Endothelial cell of umbilical vein (primary cell): ENCODE data around the gene AKAP13. TPM values are rescaled to one million over a fixed set of nuclear protein-coding genes. Genes with fewer than 3 reads are reported as not detected.

ENCODE experiments used
- BruUV-seq: library from RNA; stranded (reverse); fragments of 400-500 nt; replicated peaks from 2 replicates; lab custom pipeline; 2021; lab: Mats Ljungman, UMichigan
- CTCF ChIA-PET: fragments of 300-600, 350-600 bp; sonication (Branson Sonifier 250); formaldehyde crosslinking; loops from one replicate; lab custom pipeline; 2021; ENCODE audit warnings: antibody characterized with exemption, inconsistent platforms; lab: Charles Lee
- POLR2A ChIA-PET: fragments of 300-600, 350-600 bp; sonication (Branson Sonifier 250); formaldehyde crosslinking; loops from one replicate; lab custom pipeline; 2021; ENCODE audit warnings: antibody characterized with exemption, inconsistent platforms; lab: Charles Lee
- DNase-seq: peaks from one replicate; pipeline ENCODE4 v3.0.0-alpha.2; 2011; ENCODE audit warnings: low read depth, low spot score
- FAIRE-seq: peaks from 2 replicates; lab custom pipeline; 2011; peaks lifted over from hg19 to GRCh38; lab: Jason Lieb, UNC
- H2AFZ ChIP-seq: 2 replicates; pipeline ENCODE4 v1.6.0; 2012; ENCODE audit warnings: low read depth, low read length, control low read depth, inconsistent platforms
- H3K27ac ChIP-seq: 2 replicates; pipeline ENCODE4 v1.5.1; 2011; ENCODE audit warnings: low read depth, mild to moderate bottlenecking, control low read depth, low read length, moderate library complexity; ENCODE audit not compliant: insufficient read depth
- H3K27me3 ChIP-seq, 2 experiments: 2 replicates each; pipeline versions ENCODE4 v1.6.0 to v1.6.1; 2011; ENCODE audit warnings: low read length in 2 of 2, mixed read lengths in 1 of 2; ENCODE audit not compliant: control insufficient read depth in 2 of 2, insufficient read depth in 2 of 2
- H3K36me3 ChIP-seq, 2 experiments: 2 replicates in 1 of 2; 3 replicates in 1 of 2; pipeline ENCODE4 v1.5.1; 2011; ENCODE audit warnings: low read length in 2 of 2, mild to moderate bottlenecking in 1 of 2, moderate library complexity in 1 of 2; ENCODE audit not compliant: control insufficient read depth in 2 of 2, insufficient read depth in 2 of 2; ENCODE audit errors: extremely low read depth in 1 of 2
- H3K4me1 ChIP-seq: 3 replicates; pipeline ENCODE4 v1.5.1; 2011; ENCODE audit warnings: mild to moderate bottlenecking, low read length; ENCODE audit not compliant: control insufficient read depth, insufficient read depth; ENCODE audit errors: extremely low read depth
- H3K4me2 ChIP-seq: 2 replicates; pipeline ENCODE4 v1.6.1; 2011; ENCODE audit warnings: low read length, control low read depth, mixed read lengths; ENCODE audit not compliant: insufficient read depth
- H3K4me3 ChIP-seq, 3 experiments: fragments of 200-600 bp in 1 of 3; sonication (generic), shearing (Covaris generic) in 1 of 3; replicated peaks in 1 of 3; 2 replicates each; pipeline ENCODE4 v1.5.1; 2011 to 2016; ENCODE audit warnings: control low read depth in 3 of 3, low read length in 3 of 3, mild to moderate bottlenecking in 2 of 3, inconsistent platforms in 1 of 3, low read depth in 1 of 3, moderate library complexity in 1 of 3; ENCODE audit not compliant: insufficient read depth in 1 of 3
- H3K79me2 ChIP-seq: 2 replicates; pipeline ENCODE4 v1.6.0; 2012; ENCODE audit warnings: low read length, inconsistent platforms; ENCODE audit not compliant: control insufficient read depth, insufficient read depth
- H3K9ac ChIP-seq: replicated peaks from 2 replicates; pipeline ENCODE3; 2011; ENCODE audit warnings: low read length, control low read depth; ENCODE audit not compliant: insufficient read depth; ENCODE audit errors: extremely low read depth
- H3K9me1 ChIP-seq: replicated peaks from 3 replicates; pipeline ENCODE4 v1.6.0; 2011; ENCODE audit warnings: mild to moderate bottlenecking, low read length; ENCODE audit not compliant: control insufficient read depth, insufficient read depth; ENCODE audit errors: extremely low read depth
- H3K9me3 ChIP-seq: replicated peaks from 2 replicates; pipeline ENCODE4 v1.5.1; 2012; ENCODE audit warnings: low read length, inconsistent platforms; ENCODE audit not compliant: control insufficient read depth, insufficient read depth
- H4K20me1 ChIP-seq: replicated peaks from 2 replicates; pipeline ENCODE3; 2011; ENCODE audit warnings: mild to moderate bottlenecking, low read length; ENCODE audit not compliant: control insufficient read depth, insufficient read depth; ENCODE audit errors: extremely low read depth
- CTCF ChIP-seq, 2 donors: IDR thresholded peaks; 1 replicate in 1 of 2; 2 replicates in 1 of 2; pipeline ENCODE4 v1.5.1; 2011; ENCODE audit warnings: low read length in 2 of 2, mild to moderate bottlenecking in 2 of 2, moderate library complexity in 2 of 2, control low read depth in 1 of 2, inconsistent platforms in 1 of 2, low read depth in 1 of 2; ENCODE audit not compliant: insufficient read depth in 1 of 2; ENCODE audit errors: extremely low read depth in 1 of 2
- EZH2 ChIP-seq: IDR thresholded peaks from 2 replicates; pipeline ENCODE4 v1.6.1; 2012; ENCODE audit warnings: borderline replicate concordance, low read depth, mild to moderate bottlenecking, moderate library complexity, low read length, inconsistent platforms; ENCODE audit not compliant: severe bottlenecking
- FOS ChIP-seq: IDR thresholded peaks from 2 replicates; pipeline ENCODE4 v1.6.1; 2011; ENCODE audit warnings: mild to moderate bottlenecking, low read length, moderate library complexity, borderline replicate concordance; ENCODE audit not compliant: insufficient read depth
- GATA2 ChIP-seq: IDR thresholded peaks from 2 replicates; pipeline ENCODE4 v1.7.0; 2011; ENCODE audit warnings: low read depth, mild to moderate bottlenecking, moderate library complexity, mixed read lengths, low read length; ENCODE audit not compliant: insufficient read length, insufficient read depth
- MYC ChIP-seq: IDR thresholded peaks from one replicate; pipeline ENCODE4 v1.6.1; 2011; ENCODE audit warnings: mild to moderate bottlenecking, low read depth, low read length
- POLR2AphosphoS5 ChIP-seq: IDR thresholded peaks from 2 replicates; pipeline ENCODE4 v1.6.1; 2012; ENCODE audit warnings: low read depth, mild to moderate bottlenecking, control low read depth, low read length, moderate library complexity; ENCODE audit not compliant: insufficient read depth
- dilution Hi-C: fragments of 300-500 bp; cut with MboI; formaldehyde crosslinking; loops from one replicate; pipeline ENCODE4 v1.15.0; 2019; ENCODE audit warnings: low sequenced_read_pairs; ENCODE audit not compliant: extremely low pct_ligation_motif_present
- intact Hi-C: fragments of 100-400 bp; cut with micrococcal nuclease; formaldehyde crosslinking; loops from one replicate; pipeline ENCODE4 v1.10.0; 2022
- polyA plus RNA-seq, 4 experiments: library from polyadenylated mRNA; depleted of rRNA in 3 of 4; stranded (reverse) in 3 of 4; unstranded in 1 of 4; fragments of >200 nt; gene quantifications; 2 replicates each; pipeline versions ENCODE4 v1.2.1 to v1.2.3, GENCODE V29; 2011 to 2012; ENCODE audit warnings: missing spikeins in 1 of 4
- total RNA-seq: library from RNA; stranded (reverse); gene quantifications from 2 replicates; pipeline ENCODE4 v1.2.3, GENCODE V29; 2021

The AKAP13 gene
- total and polyA plus RNA-seq, 2 donors (not counting 3 experiments of a cell fraction or from before 2014, with no cell fraction given) = 22.8 to 87.8 TPM

GRCh38 chr15:85545185-85545584 is 164.8 kb downstream of the AKAP13 start:
- Histone ChIP-seq H3K4me1 (peaks cover 6% of the 10 kb centered on the region), H3K4me2 (no peak overlapping the region), H3K36me3 (peaks cover 0 to 3% of the 10 kb centered on the region in 2 experiments), H2AFZ (no peak overlapping the region), H3K4me3 (no peak overlapping the region), H3K79me2 (no peaks in the 10 kb centered on the region), H3K9ac (no peak overlapping the region), H3K27ac (no peak overlapping the region), H3K9me1 (no peaks in the 10 kb centered on the region), H3K27me3 (no peaks in the 10 kb centered on the region), H4K20me1 (peaks cover 3% of the 10 kb centered on the region), H3K9me3 (no peaks in the 10 kb centered on the region)
- FAIRE-seq (no peak), DNase-seq (no peak)
- intact Hi-C loops = no loop called here
- BruUV-seq = no TSS peak
- TF ChIP-seq MYC (no peak), GATA2 (no peak), EZH2 (no peak), POLR2AphosphoS5 (no peak), CTCF (IDR thresholded peaks at IDR 0.05; ENCODE audit: extremely low read depth in 1 of 2, insufficient read depth in 1 of 2, low read depth in 1 of 2, low read length in 2 of 2) (no peak), FOS (no peak)
- ChIA-PET CTCF (interaction anchor here (0.8 to 1.5 kb wide), 3 partner anchors 10 to 249 kb away, joined by 3 to 4 read pairs (median 3); no protein-coding TSS in a partner anchor), POLR2A (no interaction called here)
- dilution Hi-C loops = no loop called here
